BJ (cell line): ENCODE results near the gene PDE4C. TPM values are rescaled to one million over a fixed set of nuclear protein-coding genes. Genes with fewer than 3 reads are reported as not detected.
"Not testable (repeated sequence)": the region's sequence is repeated elsewhere in the genome, so short reads cannot be mapped to it uniquely, and the experiment has no call there.

Source experiments
- CTCF ChIA-PET: fragments of 350-600 bp; formaldehyde crosslinking; extraction: SDS; loops from one replicate; lab custom pipeline; 2021; ENCODE audit warnings: antibody characterized with exemption, inconsistent platforms; lab: Yijun Ruan, JAX
- POLR2A ChIA-PET: fragments of 300-600 bp; sonication (Branson Sonifier 250); formaldehyde crosslinking; extraction: SDS; loops from one replicate; lab custom pipeline; 2021; ENCODE audit warnings: antibody characterized with exemption; lab: Charles Lee
- DNase-seq: peaks from one replicate; pipeline ENCODE4 v3.0.0-alpha.2; 2011; ENCODE audit warnings: low read depth
- H3K27me3 ChIP-seq: 2 replicates; pipeline ENCODE4 v1.6.0; 2011; ENCODE audit warnings: low read length; ENCODE audit not compliant: control insufficient read depth, insufficient read depth
- H3K36me3 ChIP-seq: 2 replicates; pipeline ENCODE4 v1.5.1; 2011; ENCODE audit warnings: low read length; ENCODE audit not compliant: control insufficient read depth, insufficient read depth
- H3K4me3 ChIP-seq: 2 replicates; pipeline ENCODE4 v1.5.1; 2011; ENCODE audit warnings: low read depth, mild to moderate bottlenecking, control low read depth, low read length
- CTCF ChIP-seq: IDR thresholded peaks from 2 replicates; pipeline ENCODE4 v1.5.1; 2011; ENCODE audit warnings: low read depth, mild to moderate bottlenecking, control low read depth, inconsistent platforms, low read length, moderate library complexity; ENCODE audit not compliant: insufficient read depth
- polyA plus RNA-seq: library from polyadenylated mRNA; depleted of rRNA; stranded (reverse); fragments of >200 nt; gene quantifications from 2 replicates; pipeline ENCODE4 v1.2.3, GENCODE V29; 2011

PDE4C gene
- polyA plus RNA-seq, 1 experiment = 0.06 TPM

- ChIA-PET CTCF (interaction anchor here (0.6 to 1.6 kb wide), 2 partner anchors 18 to 40 kb away, joined by 4 to 6 read pairs; no protein-coding TSS in a partner anchor), POLR2A (no interaction called here)
- Histone ChIP-seq H3K4me3 (no peak overlapping the region), H3K36me3 (no peaks in the 10 kb centered on the region), H3K27me3 (no peaks in the 10 kb centered on the region)
- no peak for DNase-seq
- no peak for TF ChIP-seq CTCF
Observed at GRCh38 chr19:18211683-18212082, 14.6 kb downstream of the PDE4C start.

- CTCF ChIA-PET = interaction anchor here (1.2 to 1.6 kb wide), 4 partner anchors 11 to 44 kb away, joined by 3 to 6 read pairs (median 4); no protein-coding TSS in a partner anchor
- POLR2A ChIA-PET, DNase-seq, H3K4me3 ChIP-seq, H3K36me3 ChIP-seq, H3K27me3 ChIP-seq: not testable (repeated sequence)
Observed at GRCh38 chr19:18209912-18210311, 16.3 kb downstream of the PDE4C start.

- ChIA-PET POLR2A (no interaction called here), CTCF (interaction anchor here (0.6 to 12.0 kb wide), 15 partner anchors 12 to 172 kb away, joined by 3 to 109 read pairs (median 4); a partner anchor contains a TSS)
- H3K4me3 ChIP-seq = peak overlapping the region; percentile 11; the same call in 1 of the 2 replicates
- DNase-seq = peak; percentile 48
- H3K36me3 ChIP-seq = no peaks in the 10 kb centered on the region
- peak; percentile 74 for TF ChIP-seq CTCF
- no peaks in the 10 kb centered on the region for H3K27me3 ChIP-seq
Observed at GRCh38 chr19:18208098-18208951, 17.9 kb downstream of the PDE4C start.

- Histone ChIP-seq H3K36me3 (no peaks in the 10 kb centered on the region), H3K4me3 (no peak overlapping the region; the same call in 1 of the 2 replicates), H3K27me3 (no peaks in the 10 kb centered on the region)
- no peak for DNase-seq
- TF ChIP-seq CTCF = no peak
- POLR2A ChIA-PET = no interaction called here
- CTCF ChIA-PET = interaction anchor here (0.9 to 12.0 kb wide), 3 partner anchors 14 to 93 kb away, joined by 3 to 109 read pairs (median 4); a partner anchor contains a TSS
Observed at GRCh38 chr19:18206018-18206417, 20.2 kb downstream of the PDE4C start.

- Histone ChIP-seq H3K36me3 (peaks cover 3% of the 10 kb centered on the region), H3K4me3 (peak overlapping the region; percentile 61), H3K27me3 (no peaks in the 10 kb centered on the region)
- ChIA-PET CTCF (interaction anchor here (0.9 to 12.0 kb wide), 5 partner anchors 13 to 92 kb away, joined by 3 to 109 read pairs (median 4); a partner anchor contains a TSS), POLR2A (interaction anchor here (0.6 kb wide), 2 partner anchors 21 to 76 kb away, joined by 3 to 5 read pairs; partner anchors contain the start of gene JUND)
- TF ChIP-seq CTCF = no peak
- no peak for DNase-seq
Observed at GRCh38 chr19:18205200-18205892, 20.9 kb downstream of the PDE4C start.
